GM12878 (cell line): ENCODE measurements around the gene EDEM3. TPM values are rescaled to one million over a fixed set of nuclear protein-coding genes. Genes with fewer than 3 reads are reported as not detected.

Experiments
- ATAC-seq: fragments of 200-7000 bp; cut with Tn5 transposase; 3 replicates; pipeline ENCODE4 v1.9.1; 2020; ENCODE audit warnings: mild to moderate bottlenecking, moderate library complexity
- BruUV-seq: library from RNA; stranded (reverse); fragments of 400-500 nt; replicated peaks from 2 replicates; lab custom pipeline; 2021; lab: Mats Ljungman, UMichigan
- CTCF ChIA-PET: fragments of 300-600 bp; sonication (Branson Sonifier 250); formaldehyde crosslinking; extraction: SDS; loops from one replicate; lab custom pipeline; 2021; ENCODE audit warnings: inconsistent platforms; lab: Yijun Ruan, JAX
- POLR2A ChIA-PET: fragments of 350-600 bp; formaldehyde crosslinking; extraction: SDS; loops from one replicate; lab custom pipeline; 2021; ENCODE audit warnings: inconsistent platforms; lab: Charles Lee
- RAD21 ChIA-PET: fragments of 300-600 bp; sonication (Branson Sonifier 250); formaldehyde crosslinking; loops from one replicate; lab custom pipeline; 2023; ENCODE audit warnings: antibody characterized with exemption; ENCODE audit not compliant: unreplicated experiment; lab: Charles Lee
- SMC1A ChIA-PET: fragments of 300-600 bp; sonication (Branson Sonifier 250); formaldehyde crosslinking; loops from one replicate; lab custom pipeline; 2023; ENCODE audit not compliant: unreplicated experiment, uncharacterized antibody; lab: Charles Lee
- DNase-seq: peaks from one replicate; pipeline ENCODE4 v3.0.0-alpha.2; 2011; ENCODE audit warnings: low read depth, low spot score
- FAIRE-seq: peaks from 3 replicates; lab custom pipeline; 2011; peaks lifted over from hg19 to GRCh38; lab: Jason Lieb, UNC
- H2AFZ ChIP-seq: 2 replicates; pipeline ENCODE4 v1.6.0; 2011; ENCODE audit warnings: low read depth, low read length, control low read depth; ENCODE audit not compliant: control insufficient read depth
- H3K27ac ChIP-seq: 2 replicates; pipeline ENCODE4 v1.5.1; 2011; ENCODE audit warnings: control low read depth; ENCODE audit not compliant: control insufficient read depth, insufficient read depth
- H3K27me3 ChIP-seq, 2 experiments: replicated peaks in 1 of 2; 2 replicates each; pipeline versions ENCODE4 v1.6.0 to v1.6.1; 2011; ENCODE audit warnings: low read length in 1 of 2; ENCODE audit not compliant: control insufficient read depth in 2 of 2, insufficient read depth in 2 of 2
- H3K36me3 ChIP-seq, 2 experiments: 2 replicates each; pipeline ENCODE4 v1.5.1; 2011; ENCODE audit warnings: low read length in 1 of 2; ENCODE audit not compliant: control insufficient read depth in 2 of 2, insufficient read depth in 2 of 2
- H3K4me1 ChIP-seq: 2 replicates; pipeline ENCODE4 v1.6.1; 2011; ENCODE audit warnings: mild to moderate bottlenecking, low read length, moderate library complexity, mixed read lengths; ENCODE audit not compliant: control insufficient read depth, insufficient read depth
- H3K4me2 ChIP-seq: 2 replicates; pipeline ENCODE4 v1.6.0; 2011; ENCODE audit warnings: control low read depth; ENCODE audit not compliant: control insufficient read depth, insufficient read depth
- H3K4me3 ChIP-seq: fragments of 200-600 bp; sonication (generic); 2 replicates; pipeline ENCODE4 v1.5.1; 2016
- H3K79me2 ChIP-seq: 2 replicates; pipeline ENCODE4 v1.6.0; 2011; ENCODE audit warnings: low read length; ENCODE audit not compliant: control insufficient read depth, insufficient read depth
- H3K9ac ChIP-seq: 2 replicates; pipeline ENCODE4 v1.8.0; 2011; ENCODE audit warnings: low read length, control low read depth, mixed read lengths; ENCODE audit not compliant: control insufficient read depth, insufficient read depth
- H3K9me3 ChIP-seq: replicated peaks from 3 replicates; pipeline ENCODE4 v1.5.1; 2011; ENCODE audit warnings: mild to moderate bottlenecking, low read length; ENCODE audit not compliant: control insufficient read depth, insufficient read depth
- H4K20me1 ChIP-seq: 2 replicates; pipeline ENCODE4 v1.6.0; 2011; ENCODE audit not compliant: control insufficient read depth, insufficient read depth
- CBX5 ChIP-seq: sonication (generic); IDR thresholded peaks from 2 replicates; pipeline ENCODE4 v1.6.1; 2016; ENCODE audit warnings: low read depth, moderate library complexity, mild to moderate bottlenecking, inconsistent platforms
- CEBPB ChIP-seq, 2 experiments: fragments of 150-350 bp in 1 of 2; IDR thresholded peaks; 2 replicates each; pipeline ENCODE4 v1.6.1; 2012 to 2014; ENCODE audit warnings: low read depth in 2 of 2, low read length in 2 of 2, borderline replicate concordance in 1 of 2, inconsistent platforms in 1 of 2
- HCFC1 ChIP-seq: fragments of 150-350 bp; IDR thresholded peaks from 2 replicates; pipeline ENCODE4 v1.6.1; 2014; ENCODE audit warnings: low read length
- MTA2 ChIP-seq: fragments of 450-650 bp; IDR thresholded peaks from 2 replicates; pipeline ENCODE4 v1.6.1; 2016; ENCODE audit warnings: low read depth, mild to moderate bottlenecking, moderate library complexity
- NFIC ChIP-seq: IDR thresholded peaks from 2 replicates; pipeline ENCODE4 v1.6.1; 2012; ENCODE audit warnings: low read depth, mild to moderate bottlenecking, inconsistent platforms, low read length, moderate library complexity
- NKRF ChIP-seq: fragments of 450-650 bp; conservative IDR thresholded peaks from 2 replicates; pipeline ENCODE4 v1.6.1; 2017; ENCODE audit warnings: mild to moderate bottlenecking, moderate library complexity
- POLR2AphosphoS2 ChIP-seq: IDR thresholded peaks from 2 replicates; pipeline ENCODE4 v1.6.1; 2011; ENCODE audit warnings: low read depth, mild to moderate bottlenecking, low read length, improper control_type of control experiment, moderate library complexity
- RELA ChIP-seq: fragments of 450-650 bp; IDR thresholded peaks from 2 replicates; pipeline ENCODE4 v1.8.0; 2014; ENCODE audit warnings: borderline replicate concordance; ENCODE audit not compliant: partially characterized antibody
- SP1 ChIP-seq: IDR thresholded peaks from one replicate; pipeline ENCODE4 v1.6.1; 2011; ENCODE audit warnings: low read depth, low read length
- STAT1 ChIP-seq: fragments of 450-650 bp; conservative IDR thresholded peaks from 2 replicates; pipeline ENCODE4 v1.6.1; 2014; ENCODE audit warnings: antibody characterized with exemption, mild to moderate bottlenecking
- YBX1 ChIP-seq: fragments of 450-650 bp; IDR thresholded peaks from 2 replicates; pipeline ENCODE4 v1.6.1; 2016; ENCODE audit warnings: antibody characterized with exemption
- ZNF24 ChIP-seq: fragments of 450-650 bp; IDR thresholded peaks from 2 replicates; pipeline ENCODE4 v1.6.1; 2017; ENCODE audit warnings: antibody characterized with exemption, mild to moderate bottlenecking
- ZNF687 ChIP-seq: fragments of 450-650 bp; IDR thresholded peaks from 2 replicates; pipeline ENCODE4 v1.6.1; 2017; ENCODE audit warnings: mild to moderate bottlenecking, moderate library complexity
- WGBS: methylation state at CpG from one replicate; pipeline ENCODE4 v1.1.6; 2016; ENCODE audit warnings: low lambda C conversion rate; ENCODE audit not compliant: insufficient replicate concordance, insufficient coverage; ENCODE audit errors: missing lambda C conversion rate; 5-methylcytosine and 5-hydroxymethylcytosine counted together
- in situ Hi-C: fragments of 300-500 bp; cut with MboI; formaldehyde crosslinking; loops from 9 replicates; pipeline ENCODE4 v1.14.3; 2018; ENCODE audit warnings: mixed read lengths
- intact Hi-C: fragments of 100-400 bp; cut with micrococcal nuclease; formaldehyde crosslinking; loops from one replicate; pipeline ENCODE4 v1.14.2; 2022; ENCODE audit not compliant: unreplicated experiment
- polyA plus RNA-seq, 11 experiments: library from polyadenylated mRNA; depleted of rRNA in 4 of 11; unstranded in 6 of 11; stranded (reverse) in 5 of 11; fragments of >200 nt; fragmentation: Nextera tagmentation in 4 of 11; fragmentation: Illumina TruSeq in 1 of 11; extraction: Ambion mirVana in 4 of 11; extraction: Trizol in 1 of 11; gene quantifications; 1 replicate in 1 of 11; 2 replicates in 10 of 11; pipeline versions ENCODE4 v1.2.1 to v1.2.3, GENCODE V29; 2011 to 2016; ENCODE audit warnings: inconsistent platforms in 2 of 11, missing spikeins in 2 of 11, low read depth in 1 of 11
- total RNA-seq, 4 experiments: library from RNA; depleted of rRNA in 3 of 4; stranded (reverse); fragments of >200 nt in 3 of 4; fragmentation: Illumina TruSeq in 1 of 4; extraction: Trizol in 1 of 4; gene quantifications; 2 replicates each; pipeline versions ENCODE4 v1.2.1 to v1.2.3, GENCODE V29; 2013 to 2021
- TF ChIP-seq, protein P1 (sequence below): fragments of 450-650 bp; IDR thresholded peaks from 2 replicates; pipeline ENCODE4 v1.6.1; 2016; ENCODE audit warnings: mild to moderate bottlenecking

The EDEM3 gene
- total and polyA plus RNA-seq, 10 of the 15 experiments (the other 5 are each of a cell fraction or from before 2014, with no cell fraction given): 6.4 to 19.3 (median 14.3) TPM

DNA sequence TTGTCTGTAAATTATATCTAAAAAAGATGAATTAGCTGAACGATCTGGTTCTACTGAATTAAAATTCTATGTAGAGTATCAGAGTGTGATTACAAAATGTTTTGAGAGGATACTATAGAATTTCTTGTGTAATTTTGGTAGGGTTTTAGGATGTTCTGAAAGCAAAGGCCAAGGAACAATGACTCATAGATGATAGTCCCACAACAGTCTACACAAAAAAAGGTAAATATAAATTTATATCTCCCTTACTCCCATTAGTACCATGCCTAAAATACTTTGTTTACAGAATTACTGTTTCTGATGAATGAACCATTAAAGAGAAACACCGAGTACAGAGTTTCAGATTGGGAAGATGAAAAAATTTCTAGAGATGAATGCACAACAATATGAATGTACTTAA is 9.5 kb downstream of the EDEM3 start:
- DNase-seq (no peak), ATAC-seq (no peak), FAIRE-seq (no peak)
- Histone ChIP-seq H3K27me3 (no peaks in the 10 kb centered on the region), H3K27ac (peak overlapping the region; percentile 60; the same call in 1 of the 2 replicates), H3K9me3 (no peaks in the 10 kb centered on the region), H3K36me3 (no peaks in the 10 kb centered on the region), H4K20me1 (no peaks in the 10 kb centered on the region), H3K4me2 (no peak overlapping the region), H3K79me2 (peaks cover 17% of the 10 kb centered on the region), H2AFZ (no peak overlapping the region), H3K9ac (no peak overlapping the region), H3K4me3 (no peak overlapping the region), H3K4me1 (peaks cover 35% of the 10 kb centered on the region)
- SMC1A ChIA-PET: interaction anchor here (1.7 to 4.4 kb wide), 2 partner anchors 9 to 10 kb away, joined by 9 to 39 read pairs; partner anchors contain the start of gene EDEM3
- TF ChIP-seq NFIC (no peak), NKRF (no peak), CEBPB (IDR thresholded peaks at IDR 0.05; ENCODE audit: borderline replicate concordance in 1 of 2, low read depth in 2 of 2, low read length in 2 of 2) (no peak), ZNF24 (no peak), HCFC1 (no peak), RELA (no peak), ZNF687 (no peak), MTA2 (no peak), YBX1 (no peak), SP1 (no peak), CBX5 (no peak), STAT1 (no peak), POLR2AphosphoS2 (no peak)
- TF ChIP-seq, protein P1, sequence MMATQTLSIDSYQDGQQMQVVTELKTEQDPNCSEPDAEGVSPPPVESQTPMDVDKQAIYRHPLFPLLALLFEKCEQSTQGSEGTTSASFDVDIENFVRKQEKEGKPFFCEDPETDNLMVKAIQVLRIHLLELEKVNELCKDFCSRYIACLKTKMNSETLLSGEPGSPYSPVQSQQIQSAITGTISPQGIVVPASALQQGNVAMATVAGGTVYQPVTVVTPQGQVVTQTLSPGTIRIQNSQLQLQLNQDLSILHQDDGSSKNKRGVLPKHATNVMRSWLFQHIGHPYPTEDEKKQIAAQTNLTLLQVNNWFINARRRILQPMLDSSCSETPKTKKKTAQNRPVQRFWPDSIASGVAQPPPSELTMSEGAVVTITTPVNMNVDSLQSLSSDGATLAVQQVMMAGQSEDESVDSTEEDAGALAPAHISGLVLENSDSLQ: no peak
- in situ Hi-C loops: loop anchor here (25.0 kb wide), 1 partner anchor 1617 kb away; no protein-coding TSS in a partner anchor
- WGBS: 93% methylated on average over 2 of the region's 2 CpGs
- POLR2A ChIA-PET: interaction anchor here (0.5 to 1.2 kb wide), 2 partner anchors 10 to 720 kb away, joined by 4 to 7 read pairs; partner anchors contain the start of gene EDEM3
- CTCF ChIA-PET: interaction anchor here (0.8 to 1.0 kb wide), 3 partner anchors 9 to 10 kb away, joined by 3 to 7 read pairs (median 3); partner anchors contain the start of gene EDEM3
- intact Hi-C loops: loop anchor here (5.0 kb wide), 1 partner anchor 237 kb away; no protein-coding TSS in a partner anchor
- no TSS peak for BruUV-seq
- RAD21 ChIA-PET: interaction anchor here (1.0 kb wide), 1 partner anchor 10 kb away, joined by 4 read pairs; no protein-coding TSS in a partner anchor
